Measurements from ENCODE around the gene RCAN2. TPM values are rescaled to one million over a fixed set of nuclear protein-coding genes. Genes with fewer than 3 reads are reported as not detected.

Gene RCAN2
- total and polyA plus RNA-seq, 4 experiments from 2014 or later: 0.06 to 0.21 TPM; not detected in 2

DNA sequence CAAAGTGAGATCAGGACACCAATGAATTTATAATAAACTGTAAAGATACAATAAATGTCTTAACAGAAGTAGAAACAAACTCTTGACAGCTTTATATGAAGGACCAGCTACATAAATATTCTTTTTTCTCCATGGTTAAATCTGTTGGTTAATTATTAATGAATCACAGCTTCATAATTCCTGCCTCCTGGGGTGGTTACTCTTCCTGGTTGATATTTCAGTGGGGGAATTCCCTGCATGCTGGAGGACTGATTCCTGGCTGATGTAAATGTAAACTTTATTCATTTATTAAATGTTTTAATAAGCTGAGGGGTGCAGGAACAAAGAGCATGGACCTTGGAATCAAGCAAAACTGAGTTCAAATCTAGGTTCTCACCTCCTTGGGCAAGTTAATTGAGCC, 16.2 kb upstream of the RCAN2 start:
- intact Hi-C loops (cut with micrococcal nuclease): no loop called here
- Histone ChIP-seq H3K4me3 (ENCODE audit: low read length in 2 of 2) (no peak overlapping the region), H3K4me1 (ENCODE audit: insufficient read depth, low read length) (no peaks in the 10 kb centered on the region), H3K36me3 (ENCODE audit: insufficient read depth, low read length) (no peaks in the 10 kb centered on the region), H3K9me3 (ENCODE audit: control insufficient read depth in 1 of 2, low read length in 2 of 2) (no peaks in the 10 kb centered on the region), H3K27me3 (ENCODE audit: insufficient read depth, low read length) (no peaks in the 10 kb centered on the region), H3K27ac (ENCODE audit: low read depth, low read length) (no peak overlapping the region)
- Mint-ChIP-seq H3K4me1 (no peaks in the 10 kb centered on the region), H3K36me3 (no peaks in the 10 kb centered on the region), H3K9me3 (no peaks in the 10 kb centered on the region), H3K27me3 (peaks cover 2 to 6% of the 10 kb centered on the region in 2 donors), H3K27ac (no peak overlapping the region), H3K4me3 (no peak overlapping the region)
- ChIA-PET CTCF (ENCODE audit: partially characterized antibody) (no interaction called here), POLR2A (ENCODE audit: partially characterized antibody) (no interaction called here)
- DNase-seq: no peak

- POLR2A ChIA-PET (ENCODE audit: partially characterized antibody): no interaction called here
- intact Hi-C loops (cut with micrococcal nuclease): no loop called here
Observed at GRCh38 chr6:46505693-46506512, 14.7 kb upstream of the RCAN2 start.

DNA sequence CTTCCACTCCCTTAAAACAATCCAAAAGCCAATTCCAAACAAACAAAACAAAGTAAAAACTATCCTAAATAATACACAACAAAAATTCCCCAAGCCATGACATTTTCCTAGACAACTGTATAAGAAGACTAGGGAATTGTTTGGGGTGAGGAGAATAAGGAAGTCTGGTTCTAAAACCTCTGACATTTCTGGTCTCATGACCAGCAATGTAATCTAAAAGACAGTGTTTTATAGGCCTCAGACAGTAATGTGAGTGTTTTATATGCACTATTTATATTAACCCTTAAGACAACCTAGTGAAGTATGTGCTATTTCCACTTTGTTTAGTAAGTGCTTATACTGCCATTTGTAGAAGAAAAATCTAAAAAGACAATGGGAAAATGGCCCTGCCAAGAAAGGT, 13.0 kb upstream of the RCAN2 start:
- Histone ChIP-seq H3K36me3 (ENCODE audit: insufficient read depth, low read length) (no peaks in the 10 kb centered on the region), H3K27ac (ENCODE audit: low read depth, low read length) (no peak overlapping the region), H3K9me3 (ENCODE audit: control insufficient read depth in 1 of 2, low read length in 2 of 2) (no peaks in the 10 kb centered on the region), H3K4me1 (ENCODE audit: insufficient read depth, low read length) (no peaks in the 10 kb centered on the region), H3K4me3 (ENCODE audit: low read length in 2 of 2) (no peak overlapping the region), H3K27me3 (ENCODE audit: insufficient read depth, low read length) (no peaks in the 10 kb centered on the region)
- Mint-ChIP-seq H3K9me3 (no peaks in the 10 kb centered on the region), H3K36me3 (no peaks in the 10 kb centered on the region), H3K4me3 (no peak overlapping the region), H3K4me1 (no peaks in the 10 kb centered on the region), H3K27ac (no peak overlapping the region), H3K27me3 (peaks cover 3 to 19% of the 10 kb centered on the region in 2 donors)
- ChIA-PET CTCF (ENCODE audit: partially characterized antibody) (no interaction called here), POLR2A (ENCODE audit: partially characterized antibody) (no interaction called here)
- DNase-seq: no peak
- intact Hi-C loops (cut with micrococcal nuclease): no loop called here

More at GRCh38 chr6:46505693-46506512, 14.7 kb upstream of the RCAN2 start:
- no peaks in the 10 kb centered on the region for H3K4me1 ChIP-seq (ENCODE audit: insufficient read depth, low read length)
- no peaks in the 10 kb centered on the region for H3K9me3 ChIP-seq (ENCODE audit: control insufficient read depth in 1 of 2, low read length in 2 of 2)
- no peak overlapping the region for H3K4me3 ChIP-seq (ENCODE audit: low read length in 2 of 2)
- no peaks in the 10 kb centered on the region for H3K36me3 ChIP-seq (ENCODE audit: insufficient read depth, low read length)
- DNase-seq: no peak
- Mint-ChIP-seq H3K27me3 (peaks cover 3 to 6% of the 10 kb centered on the region in 2 donors), H3K36me3 (no peaks in the 10 kb centered on the region), H3K4me3 (no peak overlapping the region), H3K9me3 (no peaks in the 10 kb centered on the region), H3K27ac (no peak overlapping the region), H3K4me1 (no peaks in the 10 kb centered on the region)
- no peaks in the 10 kb centered on the region for H3K27me3 ChIP-seq (ENCODE audit: insufficient read depth, low read length)
- CTCF ChIA-PET (ENCODE audit: partially characterized antibody): no interaction called here
- no peak overlapping the region for H3K27ac ChIP-seq (ENCODE audit: low read depth, low read length)

GRCh38 chr6:46502486-46503119, 11.4 kb upstream of the RCAN2 start:
- H3K36me3 ChIP-seq (ENCODE audit: insufficient read depth, low read length): no peaks in the 10 kb centered on the region
- Mint-ChIP-seq H3K27me3 (peaks cover 3 to 17% of the 10 kb centered on the region in 2 donors), H3K9me3 (no peaks in the 10 kb centered on the region), H3K27ac (no peak overlapping the region), H3K4me1 (no peaks in the 10 kb centered on the region), H3K36me3 (no peaks in the 10 kb centered on the region), H3K4me3 (no peak overlapping the region)
- H3K9me3 ChIP-seq (ENCODE audit: control insufficient read depth in 1 of 2, low read length in 2 of 2): no peaks in the 10 kb centered on the region
- H3K4me3 ChIP-seq (ENCODE audit: low read length in 2 of 2): no peak overlapping the region
- DNase-seq: no peak
- ChIA-PET CTCF (ENCODE audit: partially characterized antibody) (no interaction called here), POLR2A (ENCODE audit: partially characterized antibody) (no interaction called here)
- no peaks in the 10 kb centered on the region for H3K4me1 ChIP-seq (ENCODE audit: insufficient read depth, low read length)
- no peak overlapping the region for H3K27ac ChIP-seq (ENCODE audit: low read depth, low read length)
- H3K27me3 ChIP-seq (ENCODE audit: insufficient read depth, low read length): no peaks in the 10 kb centered on the region
- intact Hi-C loops (cut with micrococcal nuclease): no loop called here

GRCh38 chr6:46501136-46502089, 10.2 kb upstream of the RCAN2 start:
- Histone ChIP-seq H3K27me3 (ENCODE audit: insufficient read depth, low read length) (no peaks in the 10 kb centered on the region), H3K27ac (ENCODE audit: low read depth, low read length) (no peak overlapping the region), H3K4me1 (ENCODE audit: insufficient read depth, low read length) (no peaks in the 10 kb centered on the region), H3K4me3 (ENCODE audit: low read length in 2 of 2) (no peak overlapping the region), H3K36me3 (ENCODE audit: insufficient read depth, low read length) (no peaks in the 10 kb centered on the region), H3K9me3 (ENCODE audit: control insufficient read depth in 1 of 2, low read length in 2 of 2) (no peaks in the 10 kb centered on the region)
- peaks cover 5 to 25% of the 10 kb centered on the region in 2 donors for H3K27me3 Mint-ChIP-seq
- H3K4me1 Mint-ChIP-seq: no peaks in the 10 kb centered on the region
- no peak for DNase-seq
- no peaks in the 10 kb centered on the region for H3K36me3 Mint-ChIP-seq
- H3K9me3 Mint-ChIP-seq: no peaks in the 10 kb centered on the region
- no peak overlapping the region for H3K27ac Mint-ChIP-seq
- ChIA-PET CTCF (ENCODE audit: partially characterized antibody) (no interaction called here), POLR2A (ENCODE audit: partially characterized antibody) (no interaction called here)
- intact Hi-C loops (cut with micrococcal nuclease): no loop called here
- no peak overlapping the region for H3K4me3 Mint-ChIP-seq

- ChIA-PET CTCF (ENCODE audit: partially characterized antibody) (interaction anchor here (1.2 kb wide), 1 partner anchor 10 kb away, joined by 3 read pairs; no protein-coding TSS in a partner anchor), POLR2A (ENCODE audit: partially characterized antibody) (no interaction called here)
- intact Hi-C loops (cut with micrococcal nuclease): no loop called here
- Histone ChIP-seq H3K4me1 (ENCODE audit: insufficient read depth, low read length) (no peaks in the 10 kb centered on the region), H3K27me3 (ENCODE audit: insufficient read depth, low read length) (no peaks in the 10 kb centered on the region), H3K4me3 (ENCODE audit: low read length in 2 of 2) (no peak overlapping the region), H3K9me3 (ENCODE audit: control insufficient read depth in 1 of 2, low read length in 2 of 2) (no peaks in the 10 kb centered on the region), H3K36me3 (ENCODE audit: insufficient read depth, low read length) (no peaks in the 10 kb centered on the region), H3K27ac (ENCODE audit: low read depth, low read length) (no peak overlapping the region)
- Mint-ChIP-seq H3K27ac (no peak overlapping the region), H3K4me1 (no peaks in the 10 kb centered on the region), H3K27me3 (peaks cover 8 to 31% of the 10 kb centered on the region in 2 donors), H3K36me3 (no peaks in the 10 kb centered on the region), H3K9me3 (no peaks in the 10 kb centered on the region), H3K4me3 (no peak overlapping the region)
- DNase-seq: no peak
Observed at GRCh38 chr6:46500382-46500781, 9.1 kb upstream of the RCAN2 start.

All from CD4-positive, alpha-beta memory T cell (primary cell).